ENCODE measurements around the gene TRAF2. TPM values are rescaled to one million over a fixed set of nuclear protein-coding genes. Genes with fewer than 3 reads are reported as not detected.

TRAF2 gene
- total and polyA plus RNA-seq, 2 of the 13 experiments (the other 11 are each of a cell fraction or from before 2014, with no cell fraction given) = 12.4 to 13.6 TPM

GRCh38 chr9:136882109-136882946 is 4.0 kb upstream of the TRAF2 start (continued):
- TF ChIP-seq MXD3 (CRISPR knock-in tag; IDR thresholded peaks at IDR 0.05) = 0 out of 2 replicates have a peak, but pooled peaks have one; percentile 50
- TF ChIP-seq PLSCR1 (CRISPR knock-in tag; IDR thresholded peaks at IDR 0.05; ENCODE audit: borderline replicate concordance) = no peak
- no peak for TF ChIP-seq DDIT3 (CRISPR knock-in tag; IDR thresholded peaks at IDR 0.05)
- no peak for TF ChIP-seq ZFP62 (CRISPR knock-in tag; IDR thresholded peaks at IDR 0.05)
- TF ChIP-seq HOXA9 (CRISPR knock-in tag; IDR thresholded peaks at IDR 0.05; ENCODE audit: borderline replicate concordance) = no peak
- TF ChIP-seq SIN3B (IDR thresholded peaks at IDR 0.05; ENCODE audit: low read length) = no peak
- TF ChIP-seq ESRRA (CRISPR knock-in tag; IDR thresholded peaks at IDR 0.05; ENCODE audit: low read depth) = no peak
- TF ChIP-seq ZBTB49 (CRISPR knock-in tag; IDR thresholded peaks at IDR 0.05; ENCODE audit: borderline replicate concordance) = no peak
- TF ChIP-seq RFX5 (IDR thresholded peaks at IDR 0.05; ENCODE audit: low read depth, low read length) = no peak
- no peak for TF ChIP-seq SP1 (IDR thresholded peaks at IDR 0.05)
- TF ChIP-seq SP1 (CRISPR knock-in tag; IDR thresholded peaks at IDR 0.05) = peak; percentile 82
- 0 out of 2 replicates have a peak, but pooled peaks have one; percentile 19 for TF ChIP-seq ZNF263 (CRISPR knock-in tag; IDR thresholded peaks at IDR 0.05)
- TF ChIP-seq NFATC3 (CRISPR knock-in tag; IDR thresholded peaks at IDR 0.05) = no peak
- TF ChIP-seq ZNF281 (CRISPR knock-in tag; IDR thresholded peaks at IDR 0.05; ENCODE audit: borderline replicate concordance) = peak; percentile 35; the same call in 1 of the 2 replicates
- peak; percentile 25; the same call in 1 of the 2 replicates for TF ChIP-seq POLR2G (IDR thresholded peaks at IDR 0.05; ENCODE audit: low read depth, low read length)
- TF ChIP-seq PATZ1 (CRISPR knock-in tag; IDR thresholded peaks at IDR 0.05) = peak; percentile 67
- TF ChIP-seq E2F1 (CRISPR knock-in tag; IDR thresholded peaks at IDR 0.05) = no peak
- peak; percentile 70 for TF ChIP-seq ZSCAN25 (CRISPR knock-in tag; IDR thresholded peaks at IDR 0.05)
